Neural progenitor cell (in vitro differentiated cells): Measurements from ENCODE around the gene PPHLN1.
"Not testable (repeated sequence)": the region's sequence is repeated elsewhere in the genome, so short reads cannot be mapped to it uniquely, and the experiment has no call there.

Experiments used
- EZH2 ChIP-seq: fragments of 200-600 bp; sonication (generic); IDR thresholded peaks from 2 replicates; pipeline ENCODE4 v1.6.1; 2017; ENCODE audit warnings: antibody characterized with exemption, mild to moderate bottlenecking, moderate library complexity
- EZH2phosphoT487 ChIP-seq: fragments of 200-600 bp; sonication (generic); IDR thresholded peaks from 2 replicates; pipeline ENCODE4 v1.6.1; 2017; ENCODE audit warnings: antibody characterized with exemption
- TF ChIP-seq, protein P1 (sequence below): fragments of 200-600 bp; sonication (generic); IDR thresholded peaks from 2 replicates; pipeline ENCODE4 v1.5.1; 2017; ENCODE audit warnings: antibody characterized with exemption, mild to moderate bottlenecking

DNA sequence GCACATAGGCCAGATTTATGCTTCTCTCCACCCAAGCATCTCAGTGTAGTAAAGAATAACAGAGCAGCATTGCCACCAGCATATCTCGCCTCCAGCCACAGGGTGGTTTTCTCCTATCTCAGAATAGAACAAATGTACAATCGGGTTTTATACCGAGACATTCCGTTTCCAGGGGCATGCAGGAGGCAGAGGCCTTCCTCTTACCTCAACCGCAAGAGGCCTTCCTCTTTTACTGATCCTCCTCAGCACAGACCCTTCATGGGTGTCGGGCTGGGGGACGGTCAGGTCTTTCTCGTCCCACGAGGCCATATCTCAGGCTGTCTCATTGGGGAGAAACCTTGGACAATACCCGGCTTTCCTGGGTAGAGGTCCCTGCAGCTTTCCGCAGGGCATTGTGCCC, 4.1 kb downstream of the PPHLN1 start:
- TF ChIP-seq, protein P1, sequence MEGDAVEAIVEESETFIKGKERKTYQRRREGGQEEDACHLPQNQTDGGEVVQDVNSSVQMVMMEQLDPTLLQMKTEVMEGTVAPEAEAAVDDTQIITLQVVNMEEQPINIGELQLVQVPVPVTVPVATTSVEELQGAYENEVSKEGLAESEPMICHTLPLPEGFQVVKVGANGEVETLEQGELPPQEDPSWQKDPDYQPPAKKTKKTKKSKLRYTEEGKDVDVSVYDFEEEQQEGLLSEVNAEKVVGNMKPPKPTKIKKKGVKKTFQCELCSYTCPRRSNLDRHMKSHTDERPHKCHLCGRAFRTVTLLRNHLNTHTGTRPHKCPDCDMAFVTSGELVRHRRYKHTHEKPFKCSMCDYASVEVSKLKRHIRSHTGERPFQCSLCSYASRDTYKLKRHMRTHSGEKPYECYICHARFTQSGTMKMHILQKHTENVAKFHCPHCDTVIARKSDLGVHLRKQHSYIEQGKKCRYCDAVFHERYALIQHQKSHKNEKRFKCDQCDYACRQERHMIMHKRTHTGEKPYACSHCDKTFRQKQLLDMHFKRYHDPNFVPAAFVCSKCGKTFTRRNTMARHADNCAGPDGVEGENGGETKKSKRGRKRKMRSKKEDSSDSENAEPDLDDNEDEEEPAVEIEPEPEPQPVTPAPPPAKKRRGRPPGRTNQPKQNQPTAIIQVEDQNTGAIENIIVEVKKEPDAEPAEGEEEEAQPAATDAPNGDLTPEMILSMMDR = not testable (repeated sequence)
- TF ChIP-seq EZH2, EZH2phosphoT487: not testable (repeated sequence)
